DMS79 (cell line): ENCODE results near the gene TFEC.
"Not testable (repeated sequence)": the region's sequence is repeated elsewhere in the genome, so short reads cannot be mapped to it uniquely, and the experiment has no call there.

Experiments
- DNase-seq: peaks from one replicate; lab custom pipeline; 2025; lab: John Stamatoyannopoulos, UW

TFEC gene

GRCh38 chr7:115988401-115988800, 42.2 kb downstream of the TFEC start:
- no peak for DNase-seq

GRCh38 chr7:115987486-115987885, 43.1 kb downstream of the TFEC start:
- no peak for DNase-seq

GRCh38 chr7:115984105-115984504, 46.5 kb downstream of the TFEC start:
- DNase-seq, result no peak

GRCh38 chr7:115980159-115980558, 50.4 kb downstream of the TFEC start:
- DNase-seq, result no peak

- no peak for DNase-seq
These were observed 53.9 kb downstream of the TFEC start for GRCh38 chr7:115976651-115977050.

GRCh38 chr7:115975766-115976165, 54.8 kb downstream of the TFEC start:
- DNase-seq, result no peak

GRCh38 chr7:115973406-115973805, 57.2 kb downstream of the TFEC start:
- DNase-seq, result no peak

- DNase-seq, result no peak
These were observed 59.1 kb downstream of the TFEC start for GRCh38 chr7:115971506-115971905.

- DNase-seq, result no peak
These were observed 62.0 kb downstream of the TFEC start for GRCh38 chr7:115968596-115968995.

- DNase-seq, result no peak
These were observed 62.4 kb downstream of the TFEC start for GRCh38 chr7:115968171-115968570.

GRCh38 chr7:115965796-115966475, 64.6 kb downstream of the TFEC start:
- DNase-seq, result no peak

- no peak for DNase-seq
These were observed 65.3 kb downstream of the TFEC start for GRCh38 chr7:115965236-115965635.

- DNase-seq, result no peak
These were observed 65.8 kb downstream of the TFEC start for GRCh38 chr7:115964799-115965198.

GRCh38 chr7:115962340-115962739, 68.2 kb downstream of the TFEC start:
- no peak for DNase-seq

- DNase-seq, result no peak
These were observed 76.8 kb downstream of the TFEC start for GRCh38 chr7:115953592-115954255.

GRCh38 chr7:115952832-115953231, 77.7 kb downstream of the TFEC start:
- no peak for DNase-seq

GRCh38 chr7:115951547-115951946, 79.0 kb downstream of the TFEC start:
- DNase-seq, result no peak

GRCh38 chr7:115941703-115942268, 88.8 kb downstream of the TFEC start:
- DNase-seq, result no peak

- DNase-seq, result no peak
These were observed 90.0 kb downstream of the TFEC start for GRCh38 chr7:115940460-115941060.

GRCh38 chr7:115937960-115938359, 92.6 kb downstream of the TFEC start:
- DNase-seq, result no peak

GRCh38 chr7:115933471-115933870, 97.1 kb downstream of the TFEC start:
- no peak for DNase-seq

GRCh38 chr7:115932880-115933279, 97.7 kb downstream of the TFEC start:
- DNase-seq, result no peak

GRCh38 chr7:115930184-115930583, 100.4 kb downstream of the TFEC start:
- not testable (repeated sequence) for DNase-seq
